GM19452 (cell line): ENCODE data around the gene SRSF7.
"Not testable (repeated sequence)": the region's sequence is repeated elsewhere in the genome, so short reads cannot be mapped to it uniquely, and the experiment has no call there.

Experiments used
- ATAC-seq: cut with Tn5 transposase; IDR thresholded peaks from one replicate; pipeline ENCODE4 v1.9.1; 2021; ENCODE audit not compliant: unreplicated experiment

The SRSF7 gene

GRCh38 chr2:38734299-38735058, 16.7 kb downstream of the SRSF7 start:
- no peak for ATAC-seq

DNA sequence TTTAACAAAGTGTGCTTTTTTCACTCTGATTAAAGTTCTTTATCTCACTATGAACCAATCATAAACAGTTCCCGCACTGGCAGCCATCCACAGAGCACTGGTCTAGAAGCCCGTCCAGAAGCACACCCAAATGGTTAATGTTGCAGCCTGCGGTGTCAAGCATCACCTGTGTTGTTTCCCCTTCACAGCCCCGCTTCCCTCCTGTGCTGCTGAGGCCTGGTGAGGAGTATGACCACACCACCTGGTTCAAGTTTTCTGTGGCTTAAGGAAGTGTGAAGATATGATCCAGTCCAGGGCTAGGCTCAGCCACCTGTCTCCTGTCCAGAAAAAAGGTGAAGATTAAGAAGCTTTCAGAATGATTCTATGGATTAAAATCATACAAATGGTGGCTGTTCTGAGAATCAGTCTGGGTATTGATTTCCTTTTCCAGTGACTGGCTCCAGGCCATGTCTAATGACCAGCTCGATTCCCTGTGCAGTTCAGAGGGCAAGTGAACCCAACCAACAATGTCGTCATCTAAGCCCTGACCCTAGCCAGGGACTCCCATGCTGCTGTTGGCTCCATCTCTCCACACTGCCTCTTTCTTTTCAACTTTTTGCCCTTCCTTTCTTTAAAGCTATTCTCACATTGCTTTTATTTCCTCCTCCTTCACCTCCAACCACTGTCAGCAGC, 17.7 kb downstream of the SRSF7 start:
- ATAC-seq: no peak

DNA sequence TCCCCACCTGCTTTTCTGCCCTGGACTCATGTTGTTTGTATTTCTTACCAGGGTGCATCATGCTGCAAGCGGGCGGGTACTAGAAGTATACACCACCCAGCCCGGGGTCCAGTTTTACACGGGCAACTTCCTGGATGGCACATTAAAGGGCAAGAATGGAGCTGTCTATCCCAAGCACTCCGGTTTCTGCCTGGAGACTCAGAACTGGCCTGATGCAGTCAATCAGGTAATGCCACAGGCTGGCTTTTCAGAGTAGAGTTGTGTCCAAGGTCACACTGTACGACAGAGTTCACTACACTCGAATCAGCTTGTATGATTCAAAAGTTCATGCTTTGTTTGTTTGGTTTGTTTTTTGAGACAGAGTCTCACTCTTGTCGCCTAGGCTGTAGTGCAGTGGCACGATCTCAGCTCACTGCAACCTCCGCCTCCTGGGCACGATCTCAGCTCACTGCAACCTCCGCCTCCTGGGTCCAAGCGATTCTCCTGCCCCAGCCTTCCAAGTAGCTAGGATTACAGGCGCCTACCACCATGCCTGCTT, 19.4 kb downstream of the SRSF7 start:
- ATAC-seq: no peak

DNA sequence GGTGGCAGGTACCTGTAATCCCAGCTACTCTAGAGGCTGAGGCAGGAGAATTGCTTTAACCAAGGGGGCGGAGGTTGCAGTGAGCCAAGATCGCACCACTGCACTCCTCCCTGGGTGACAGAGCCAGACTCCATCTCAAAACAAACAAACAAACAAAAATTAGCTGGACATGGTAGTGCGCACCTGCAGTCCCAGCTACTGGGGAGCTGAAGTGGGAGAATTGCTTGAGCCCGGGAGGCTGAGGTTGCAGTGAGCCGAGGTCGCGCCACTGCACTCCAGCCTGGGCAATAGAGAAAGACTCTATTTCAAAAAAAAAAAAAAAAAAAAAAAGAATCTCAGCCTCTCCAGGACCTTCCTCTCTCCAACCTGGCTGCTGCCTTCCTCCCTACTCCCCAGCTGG, 20.1 kb downstream of the SRSF7 start:
- ATAC-seq: no peak

DNA sequence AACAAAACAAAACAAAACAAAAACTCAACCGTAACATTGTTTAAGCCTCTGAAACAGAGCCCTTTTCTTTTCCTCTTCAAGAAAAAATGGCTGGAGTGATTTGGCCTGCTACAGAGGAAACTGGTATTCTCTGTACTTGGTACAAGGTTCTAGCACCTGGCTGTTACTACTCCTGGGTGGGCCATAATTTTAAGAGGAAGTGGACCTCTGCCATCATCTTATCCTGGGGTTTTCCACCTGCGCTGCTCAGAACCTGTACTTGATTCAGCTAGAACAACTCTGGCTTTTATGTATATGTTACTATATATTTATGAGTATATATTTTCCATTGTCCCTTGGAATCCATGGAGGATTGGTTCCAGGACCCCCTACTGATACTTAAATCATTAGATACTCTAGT, 22.5 kb downstream of the SRSF7 start:
- ATAC-seq: no peak

GRCh38 chr2:38727661-38728060, 23.5 kb downstream of the SRSF7 start:
- no peak for ATAC-seq

GRCh38 chr2:38723173-38723572, 28.0 kb downstream of the SRSF7 start:
- peak; percentile 47 for ATAC-seq

DNA sequence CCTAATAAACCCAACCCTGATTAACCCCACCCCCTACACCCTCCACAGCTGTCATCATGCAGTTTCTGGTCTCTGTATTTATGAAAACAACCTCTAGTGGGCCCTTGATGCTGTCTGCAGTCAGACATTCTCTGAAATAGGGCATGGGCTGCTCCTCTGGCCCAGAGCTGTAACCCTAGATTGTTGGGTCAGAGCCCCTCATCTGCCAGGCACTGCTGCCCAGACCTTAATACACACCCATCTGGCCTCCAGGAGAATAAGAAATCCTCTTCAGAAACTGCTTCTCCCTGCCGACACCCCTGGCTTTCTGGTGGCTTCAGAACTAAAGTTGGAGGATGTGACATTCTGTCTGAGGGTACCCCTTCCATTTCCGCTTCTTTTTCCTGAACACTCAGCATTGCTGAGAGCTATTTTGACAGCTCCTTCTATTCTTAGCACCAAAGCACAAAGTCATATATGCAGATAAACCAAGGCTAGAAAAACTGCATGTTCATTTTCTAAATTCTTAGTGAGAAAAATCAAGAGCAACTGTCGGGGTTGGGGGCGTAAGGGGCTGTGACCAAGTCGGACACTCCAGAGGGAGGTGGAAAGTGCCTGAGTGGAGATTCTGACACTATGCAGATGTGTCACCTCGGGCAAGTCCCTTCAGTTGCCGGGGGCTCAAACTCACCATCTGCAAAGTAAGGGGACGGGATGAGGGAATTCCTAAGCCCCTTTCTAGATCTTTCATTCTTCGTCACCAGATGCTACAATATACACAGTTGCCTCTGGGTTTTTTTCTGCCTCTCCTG, 28.7 kb downstream of the SRSF7 start:
- peak; percentile 24 for ATAC-seq

- no peak for ATAC-seq
These were observed 30.4 kb downstream of the SRSF7 start for GRCh38 chr2:38720613-38721241.

- no peak for ATAC-seq
These were observed 31.5 kb downstream of the SRSF7 start for GRCh38 chr2:38719706-38720105.

- ATAC-seq: no peak
These were observed 32.6 kb downstream of the SRSF7 start for GRCh38 chr2:38718601-38719000.

DNA sequence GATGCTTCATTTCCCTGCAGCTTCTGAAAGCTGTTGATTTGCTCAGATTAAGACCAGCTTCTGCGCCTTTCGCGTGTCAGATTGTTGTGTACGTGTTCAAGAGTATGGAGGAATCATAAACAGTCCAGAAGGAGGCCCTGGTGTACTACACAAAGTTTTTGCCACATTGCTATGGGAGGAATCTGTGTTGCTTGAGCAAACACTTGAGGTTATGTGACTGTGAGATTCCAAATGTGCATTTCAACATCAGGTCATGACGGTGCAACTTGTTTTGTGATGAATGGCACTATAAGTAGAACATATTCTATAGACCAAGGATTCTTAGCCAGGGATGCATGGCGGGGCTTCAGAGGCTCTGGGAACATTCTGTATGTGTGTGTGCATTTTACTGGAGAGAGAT, 35.0 kb downstream of the SRSF7 start:
- no peak for ATAC-seq

DNA sequence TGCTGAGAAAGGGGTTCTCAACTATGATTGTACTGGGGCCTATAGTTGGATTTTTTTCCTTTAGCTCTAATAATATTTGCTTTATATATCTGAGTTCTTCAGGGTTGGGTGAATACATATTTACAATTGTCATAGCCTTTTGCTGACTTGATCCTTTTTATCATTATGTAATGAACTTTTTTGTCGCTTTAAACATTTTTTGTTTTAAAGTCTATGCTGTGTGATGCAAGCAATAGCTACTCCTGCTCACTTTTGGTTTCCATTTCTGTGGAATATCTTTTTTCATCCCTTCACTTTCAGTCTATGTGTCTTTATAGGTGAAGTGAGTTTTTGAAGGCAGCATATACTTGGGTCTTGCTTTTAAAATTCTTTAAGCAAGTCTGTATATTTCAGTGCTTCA, 36.2 kb downstream of the SRSF7 start:
- not testable (repeated sequence) for ATAC-seq

- no peak for ATAC-seq
These were observed 37.8 kb downstream of the SRSF7 start for GRCh38 chr2:38713338-38713737.

DNA sequence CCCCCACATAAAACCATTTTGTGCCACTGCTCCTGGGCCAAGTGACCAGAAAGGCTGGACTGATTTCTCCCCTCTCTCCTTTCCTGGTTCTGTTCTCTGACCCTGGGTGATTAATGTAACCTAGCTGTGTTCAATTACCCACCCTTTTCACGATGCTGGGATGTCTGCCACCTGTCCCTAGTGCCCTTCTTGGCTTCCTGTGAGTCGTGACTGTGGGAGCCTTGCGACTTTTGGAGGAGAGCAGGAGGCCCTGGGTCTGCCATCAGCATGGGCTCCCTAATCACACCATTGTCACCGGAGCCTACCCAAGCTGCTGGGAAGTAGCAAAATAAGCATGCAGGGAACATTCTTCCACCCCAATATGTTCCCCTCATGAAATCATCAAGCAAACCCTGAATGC, 38.3 kb downstream of the SRSF7 start:
- ATAC-seq: no peak

GRCh38 chr2:38712413-38712812, 38.7 kb downstream of the SRSF7 start:
- ATAC-seq: no peak

GRCh38 chr2:38711558-38711957, 39.6 kb downstream of the SRSF7 start:
- ATAC-seq: no peak

DNA sequence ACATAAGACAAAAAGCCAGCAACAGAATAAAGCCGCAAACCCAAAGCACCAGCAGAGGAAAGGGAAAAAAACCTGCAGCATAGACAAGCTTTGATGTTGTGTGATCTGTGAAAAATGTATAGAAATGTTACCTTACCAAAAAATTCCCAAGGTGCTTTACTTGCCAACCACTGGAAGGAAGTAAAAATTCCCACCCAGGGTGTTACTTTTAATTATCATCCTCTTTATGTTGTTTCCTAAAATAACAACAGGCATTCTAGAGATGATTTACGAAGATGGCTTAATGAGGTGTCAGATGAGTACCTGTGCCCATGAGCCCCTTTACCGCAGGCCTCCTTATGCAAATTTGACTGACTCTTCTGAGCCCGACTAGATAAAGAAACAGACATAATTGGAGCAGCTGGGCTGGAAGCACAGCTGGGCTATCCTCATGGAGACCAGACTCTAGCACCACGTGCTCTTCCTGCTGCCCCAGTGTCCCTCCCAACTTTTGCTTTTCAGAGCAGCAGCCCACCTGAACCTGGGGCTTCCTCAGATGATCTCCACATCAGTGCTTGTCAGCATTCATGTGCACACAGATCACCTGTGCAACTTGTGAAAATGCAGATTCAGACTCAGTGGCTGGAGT, 41.5 kb downstream of the SRSF7 start:
- peak; percentile 84 for ATAC-seq

- no peak for ATAC-seq
These were observed 42.1 kb downstream of the SRSF7 start for GRCh38 chr2:38708900-38709566.

GRCh38 chr2:38708491-38708890, 42.7 kb downstream of the SRSF7 start:
- not testable (repeated sequence) for ATAC-seq
